GM18870 (cell line): ENCODE data around the gene RCL1.
"Not testable (repeated sequence)": the region's sequence is repeated elsewhere in the genome, so short reads cannot be mapped to it uniquely, and the experiment has no call there.

Source experiments
- ATAC-seq: cut with Tn5 transposase; IDR thresholded peaks from one replicate; pipeline ENCODE4 v1.9.1; 2021; ENCODE audit warnings: moderate library complexity; ENCODE audit not compliant: unreplicated experiment

The RCL1 gene

DNA sequence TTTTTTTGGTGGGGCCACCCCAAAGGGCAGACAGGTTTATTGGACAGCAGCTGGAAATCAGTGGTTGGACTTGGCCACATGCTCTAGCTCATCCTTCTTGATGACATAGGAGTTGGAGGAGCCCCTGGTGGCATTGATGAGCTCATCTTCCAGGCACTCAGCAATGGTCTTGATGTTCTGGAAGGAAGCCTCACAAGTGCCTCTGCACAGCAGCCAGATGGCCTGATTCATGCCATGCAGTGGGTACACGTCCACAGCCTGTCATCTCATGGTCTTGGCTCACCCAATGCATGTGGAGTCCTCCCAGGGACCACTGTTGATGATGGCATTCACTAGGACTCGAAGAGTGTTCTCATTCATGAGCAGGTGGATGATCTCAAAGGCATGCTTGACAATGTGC lies 11.3 kb upstream of the RCL1 start:
- no peak for ATAC-seq

DNA sequence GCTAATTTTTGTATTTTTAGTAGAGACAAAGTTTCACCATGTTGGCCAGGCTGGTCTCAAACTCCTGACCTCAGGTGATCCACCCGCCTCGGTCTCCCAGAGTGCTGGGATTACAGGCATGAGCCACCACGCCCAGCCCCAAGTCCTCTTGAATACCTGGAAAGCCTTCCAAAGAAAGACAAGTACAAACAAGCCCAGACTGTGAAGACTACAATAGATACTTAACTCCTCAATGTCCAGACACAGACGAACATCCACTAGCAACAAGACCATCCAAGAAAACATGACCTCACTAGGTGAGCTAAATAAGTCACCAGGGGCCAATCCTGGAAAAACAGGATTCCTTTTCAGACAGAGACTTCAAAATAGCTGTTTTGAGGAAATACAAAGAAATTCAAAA lies 9.6 kb upstream of the RCL1 start:
- not testable (repeated sequence) for ATAC-seq

DNA sequence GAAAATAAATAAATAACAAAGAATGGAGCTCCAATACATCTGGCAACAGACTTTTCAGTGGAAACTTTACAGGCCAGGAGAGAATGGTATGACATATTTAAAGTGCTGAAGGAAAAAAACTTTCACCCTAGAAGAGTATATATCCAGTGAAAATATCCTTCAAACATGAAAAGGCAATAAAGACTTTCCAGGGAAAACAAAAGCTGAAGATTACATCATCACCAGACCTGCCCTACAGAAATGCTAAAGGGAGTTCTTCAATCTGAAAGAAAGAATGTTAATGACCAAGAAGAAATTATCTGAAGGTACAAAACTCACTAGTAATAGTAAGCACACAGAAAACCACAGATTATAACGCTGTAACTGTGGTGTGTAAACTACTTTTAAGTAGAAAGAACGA lies 8.3 kb upstream of the RCL1 start:
- ATAC-seq, result no peak

DNA sequence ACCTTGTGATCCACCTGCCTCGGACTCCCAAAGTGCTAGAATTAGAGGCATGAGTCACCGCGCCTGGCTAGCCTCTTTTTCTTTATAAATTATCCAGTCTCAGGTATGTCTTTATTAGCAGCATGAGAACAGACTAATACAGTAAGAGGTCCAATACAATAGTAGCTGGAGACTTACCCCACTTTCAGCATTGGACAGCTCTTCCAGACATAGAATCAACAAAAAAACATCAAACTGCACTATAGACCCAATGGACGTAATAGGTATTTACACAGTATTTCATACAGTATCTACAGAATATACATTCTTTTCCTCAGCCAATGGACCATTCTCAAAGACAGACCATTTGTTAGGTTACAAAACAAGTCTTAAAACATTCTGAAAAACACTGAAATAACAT lies 6.1 kb upstream of the RCL1 start:
- no peak for ATAC-seq

DNA sequence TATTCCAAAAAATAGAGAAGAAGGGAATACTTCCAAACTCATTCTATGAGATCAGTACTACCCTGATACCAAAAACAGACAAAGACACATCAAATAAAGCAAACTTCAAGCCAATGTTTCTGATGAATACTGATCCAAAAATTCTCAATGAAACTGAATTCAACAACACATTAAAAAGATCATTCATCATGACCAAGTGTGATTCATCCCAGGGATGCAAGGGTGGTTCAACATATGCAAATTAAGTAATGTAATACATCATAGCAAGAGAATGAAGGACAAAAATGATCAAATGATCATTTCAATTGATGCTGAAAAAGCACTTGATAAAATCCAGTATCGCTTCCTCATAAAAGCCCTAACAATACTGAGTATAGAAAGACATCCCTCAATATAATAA lies 4.9 kb upstream of the RCL1 start:
- ATAC-seq, result no peak

DNA sequence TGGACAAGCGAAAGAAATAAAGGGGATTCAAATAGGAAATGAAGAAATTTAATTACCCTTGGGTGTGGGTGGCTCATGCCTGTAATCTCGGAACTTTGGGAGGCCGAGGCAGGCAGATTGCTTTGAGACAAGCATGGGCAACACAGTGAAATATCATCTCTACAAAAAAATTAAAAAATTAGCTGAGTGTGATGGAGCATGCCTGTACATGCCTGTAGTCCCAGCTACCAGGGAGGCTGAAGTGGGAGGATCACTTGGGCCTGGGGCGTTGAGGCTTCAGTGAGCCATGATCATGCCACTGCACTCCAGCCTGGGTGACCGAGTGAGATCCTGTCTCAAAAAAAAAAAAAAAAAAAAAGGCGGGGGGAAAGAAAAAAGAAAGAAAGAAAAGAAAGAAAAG lies 4.0 kb upstream of the RCL1 start:
- no peak for ATAC-seq

DNA sequence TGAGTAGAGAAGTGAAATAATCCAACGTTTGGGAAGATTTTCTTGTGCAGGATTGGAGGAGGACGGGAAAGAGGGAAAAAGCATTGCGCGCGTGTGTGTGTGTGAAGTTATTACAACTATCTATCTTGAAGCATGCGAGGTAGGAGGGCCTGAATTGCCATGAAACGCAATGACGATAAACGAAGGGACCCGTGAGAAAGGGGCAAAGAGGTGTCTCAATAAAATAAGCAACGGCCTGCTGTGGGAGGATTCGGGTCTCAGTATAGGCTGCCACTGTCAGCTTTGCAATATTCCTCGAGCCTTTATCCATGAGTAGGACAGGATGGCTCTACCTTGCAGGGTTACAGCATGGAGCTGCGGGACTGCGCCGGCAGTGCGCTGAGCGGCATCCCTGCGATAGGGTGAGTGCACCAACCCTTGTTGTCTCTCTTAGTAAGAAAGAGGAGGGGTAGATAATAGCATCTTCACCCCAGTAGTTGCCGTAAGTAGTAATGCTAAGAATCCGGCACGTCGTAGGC lies 631 bp upstream of the RCL1 start:
- peak; percentile 35 for ATAC-seq

DNA sequence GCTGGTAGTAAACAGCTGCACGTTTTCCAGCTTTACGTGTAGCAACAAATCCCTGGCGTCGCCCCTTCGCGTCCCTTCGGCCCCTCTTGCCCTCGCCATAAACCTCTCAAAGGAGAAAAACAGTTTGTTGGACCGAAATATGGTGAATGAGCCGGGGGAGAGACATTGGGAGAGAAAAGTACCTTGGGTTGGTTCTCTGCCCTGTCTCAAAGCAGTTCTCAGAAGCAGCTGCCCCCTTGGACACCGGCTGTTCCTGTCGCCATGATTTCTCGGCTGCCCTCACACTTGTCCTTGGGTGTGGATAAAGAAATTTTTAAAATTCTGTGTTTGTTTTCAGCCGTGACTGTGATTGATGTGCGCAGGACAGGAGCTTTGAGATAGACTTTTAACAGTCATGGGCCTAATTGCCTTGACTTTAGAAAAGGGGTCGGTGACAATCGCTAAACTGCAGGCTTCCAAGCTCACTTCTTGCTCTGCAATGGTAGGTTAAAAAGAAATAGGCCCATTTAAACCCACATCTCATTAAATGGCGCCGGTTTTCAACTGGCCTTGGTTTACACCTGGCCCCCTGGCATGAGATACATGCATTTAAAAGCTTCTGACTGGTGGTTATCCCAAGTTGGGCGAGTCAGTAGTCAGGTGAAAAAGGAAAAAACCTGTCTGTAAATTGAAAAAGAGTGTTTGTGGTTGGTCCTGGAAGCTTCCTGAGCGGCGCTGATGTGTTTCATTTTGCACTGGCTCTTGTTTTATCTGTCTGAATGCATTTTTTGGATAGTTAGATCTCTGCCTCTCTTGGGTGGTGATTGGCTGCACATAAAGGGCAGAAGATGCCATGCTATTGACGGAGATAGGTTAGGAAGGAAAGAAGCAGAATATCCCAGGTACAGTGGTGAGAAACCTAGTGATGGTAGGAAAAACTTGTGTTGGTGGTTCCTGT lies 983 bp downstream of the RCL1 start:
- no peak for ATAC-seq

DNA sequence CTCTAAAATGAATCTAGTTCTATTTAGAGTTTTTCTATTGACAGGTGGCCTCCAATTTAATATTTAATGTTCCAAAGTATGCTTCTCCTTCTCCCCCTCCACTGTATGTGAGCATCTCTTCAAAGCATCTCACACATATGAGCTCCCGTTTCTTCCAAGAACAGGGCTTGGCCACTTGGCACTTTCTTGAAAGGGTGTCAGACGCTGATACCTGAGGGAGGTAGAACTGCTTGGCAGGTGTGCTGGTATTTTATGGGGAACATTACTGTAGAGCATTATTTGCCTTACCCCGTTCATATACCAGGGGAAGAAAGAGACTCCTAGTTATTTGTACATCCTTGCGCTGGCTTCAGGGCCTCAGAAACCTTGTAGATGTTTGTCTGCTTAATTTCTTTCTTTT lies 1.9 kb downstream of the RCL1 start:
- no peak for ATAC-seq

DNA sequence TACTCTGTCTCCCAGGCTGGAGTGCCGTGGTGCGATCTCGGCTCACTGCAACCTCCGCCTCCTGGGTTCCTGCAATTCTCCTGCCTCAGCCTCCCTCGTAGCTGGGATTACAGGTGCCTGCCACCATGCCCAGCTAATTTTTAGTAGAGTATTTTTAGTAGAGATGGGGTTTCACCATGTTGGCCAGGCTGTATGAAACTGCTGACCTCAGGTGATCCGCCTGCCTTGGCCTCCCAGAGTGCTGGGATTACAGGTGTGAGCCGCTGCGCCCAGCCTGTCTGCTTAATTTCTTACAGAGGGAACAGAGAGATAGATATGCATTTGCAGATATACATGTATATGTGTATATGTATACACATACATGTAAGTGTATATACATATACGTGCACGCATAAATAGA lies 2.4 kb downstream of the RCL1 start:
- ATAC-seq, result not testable (repeated sequence)

DNA sequence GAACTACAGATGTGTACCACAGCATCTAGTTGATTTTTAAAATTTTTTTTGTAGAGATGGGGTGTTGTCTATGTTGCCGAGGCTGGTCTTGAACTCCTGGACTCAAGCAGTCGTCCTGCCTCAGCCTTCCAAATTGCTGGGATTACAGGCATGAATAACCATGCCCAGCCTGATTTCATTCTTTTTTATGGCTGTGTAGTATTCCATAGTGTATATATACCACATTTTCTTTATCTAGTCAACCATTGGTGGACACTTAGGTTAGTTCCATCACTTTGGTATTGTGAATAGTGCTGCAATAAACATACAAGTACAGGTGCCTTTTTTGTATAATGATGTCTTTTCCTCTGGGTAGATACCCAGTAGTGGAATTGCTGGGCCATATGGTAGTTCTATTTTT lies 3.8 kb downstream of the RCL1 start:
- no peak for ATAC-seq

DNA sequence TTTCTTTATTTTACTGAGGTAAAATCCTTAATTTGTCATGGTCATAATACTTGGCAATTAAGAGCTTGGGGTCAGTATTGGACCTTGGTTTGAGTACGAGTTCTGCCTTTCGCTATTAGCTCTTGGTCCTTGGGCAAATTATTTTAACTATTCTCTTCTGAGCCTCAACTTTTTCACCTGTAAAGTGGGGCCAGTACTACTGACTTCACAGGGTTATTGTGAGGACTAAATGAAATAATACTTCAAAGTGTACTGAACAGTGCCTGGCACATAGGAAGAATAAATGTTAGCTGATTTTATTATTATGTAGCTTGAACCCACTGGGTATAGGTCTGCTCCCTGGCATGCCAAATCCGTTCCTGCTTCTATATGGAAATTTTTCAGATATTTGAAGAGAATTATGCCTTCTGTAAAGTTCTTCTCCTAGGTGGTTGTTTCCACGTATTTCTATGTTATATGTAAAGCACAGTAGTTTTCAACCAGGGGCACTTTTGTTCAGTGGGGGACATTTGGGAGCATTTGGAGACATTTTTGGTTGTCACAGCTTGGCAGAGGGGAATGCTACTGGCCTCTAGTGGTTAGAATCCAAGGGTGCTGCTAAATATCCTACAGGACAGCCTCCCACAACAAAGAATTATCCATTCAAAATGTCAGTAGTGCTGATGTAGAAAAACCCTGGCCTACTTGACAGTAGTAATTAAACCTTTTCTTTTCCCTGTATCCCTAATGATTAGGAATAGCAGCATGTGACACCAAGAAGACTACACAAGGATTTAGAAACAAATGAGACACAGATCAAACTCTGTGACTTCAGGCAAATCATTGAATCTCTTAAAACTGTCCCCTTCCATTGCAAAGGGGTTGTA lies 4.5 kb downstream of the RCL1 start:
- ATAC-seq, result no peak

DNA sequence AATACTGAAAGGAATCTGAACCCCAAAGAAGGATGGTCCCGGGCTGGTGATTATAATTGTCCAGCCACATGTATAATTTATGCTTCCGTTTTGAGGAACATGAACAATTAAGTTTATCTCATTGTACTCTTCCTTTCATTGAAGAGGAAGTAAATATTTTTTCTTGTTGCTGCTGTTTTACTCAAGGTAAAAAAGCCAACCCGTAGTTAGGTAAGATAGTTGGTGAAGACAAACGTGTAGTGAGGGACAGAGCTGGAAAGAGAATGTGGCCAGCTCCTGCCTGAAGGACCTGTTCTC lies 5.1 kb downstream of the RCL1 start:
- no peak for ATAC-seq

DNA sequence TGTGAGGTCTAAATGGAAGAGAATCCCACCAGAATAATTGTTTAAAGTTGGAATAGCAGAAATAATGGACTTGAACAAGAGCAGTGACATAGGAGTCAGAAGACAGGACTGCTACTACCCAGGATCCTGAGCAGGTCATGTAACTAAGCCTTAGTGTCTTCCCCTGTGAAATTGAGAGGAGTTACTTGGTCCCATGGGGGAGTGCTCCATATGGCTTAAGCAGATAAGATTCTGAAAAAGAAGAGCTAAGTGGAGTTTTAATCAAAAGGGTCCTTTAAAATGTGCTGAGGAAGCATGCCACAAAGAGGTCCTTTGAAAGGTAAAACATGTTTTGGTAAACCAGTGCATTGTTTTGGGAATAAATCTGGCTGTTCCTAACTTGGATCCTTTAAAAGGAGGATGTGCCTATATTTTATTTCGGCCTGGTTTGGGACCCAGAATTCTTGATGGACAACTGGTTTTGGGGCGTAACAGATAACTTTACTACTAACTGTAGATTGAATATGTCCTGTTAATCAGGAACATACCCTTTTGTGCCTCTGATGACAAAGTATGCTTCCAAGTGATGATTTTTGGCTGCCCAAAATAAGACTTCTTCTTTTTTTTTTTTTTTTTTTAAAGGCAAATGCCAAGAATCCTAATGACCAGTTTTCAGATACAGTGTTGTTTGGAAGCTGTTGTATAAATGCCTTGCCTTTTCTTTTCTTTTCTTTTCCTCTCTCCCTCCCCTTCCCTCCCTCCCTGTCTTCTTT lies 5.7 kb downstream of the RCL1 start:
- ATAC-seq, result no peak

DNA sequence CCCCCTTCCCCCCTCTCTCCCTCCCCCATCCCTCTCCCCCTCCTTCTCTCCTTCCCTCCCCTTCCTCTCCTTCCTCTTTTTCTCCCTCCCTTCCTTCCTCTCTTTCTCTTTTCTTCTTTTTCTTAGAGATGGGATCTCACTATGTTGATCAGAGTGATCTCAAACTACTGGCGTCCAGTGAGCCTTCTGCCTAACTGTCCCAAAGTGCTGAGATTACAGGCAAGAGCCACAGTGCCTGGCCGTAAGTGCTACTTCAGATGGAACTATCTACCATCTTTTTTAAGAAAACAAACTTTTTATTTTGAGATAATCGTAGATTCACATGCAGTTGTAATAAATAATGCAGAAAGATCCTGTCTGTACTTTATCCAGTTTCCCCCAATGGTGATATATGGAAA lies 6.3 kb downstream of the RCL1 start:
- ATAC-seq, result no peak

DNA sequence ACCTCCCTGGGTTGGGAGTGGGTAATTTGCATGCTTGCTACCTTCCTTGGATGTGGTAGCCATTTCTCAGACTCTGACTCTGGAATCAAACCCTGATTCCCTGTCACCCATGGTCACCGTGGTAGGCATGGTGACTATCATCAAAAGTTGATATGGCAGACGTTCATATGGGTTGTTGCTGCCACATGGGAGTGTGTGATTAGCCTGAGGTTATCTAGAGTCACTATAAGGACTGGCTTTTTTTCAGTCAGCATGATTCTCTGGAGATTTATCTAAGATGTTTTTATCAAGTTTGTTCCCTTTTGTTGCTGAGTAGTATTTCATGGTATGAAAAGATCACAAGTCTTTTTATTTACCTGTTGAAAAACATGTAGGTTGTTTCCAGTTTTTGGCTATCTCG lies 7.0 kb downstream of the RCL1 start:
- no peak for ATAC-seq

DNA sequence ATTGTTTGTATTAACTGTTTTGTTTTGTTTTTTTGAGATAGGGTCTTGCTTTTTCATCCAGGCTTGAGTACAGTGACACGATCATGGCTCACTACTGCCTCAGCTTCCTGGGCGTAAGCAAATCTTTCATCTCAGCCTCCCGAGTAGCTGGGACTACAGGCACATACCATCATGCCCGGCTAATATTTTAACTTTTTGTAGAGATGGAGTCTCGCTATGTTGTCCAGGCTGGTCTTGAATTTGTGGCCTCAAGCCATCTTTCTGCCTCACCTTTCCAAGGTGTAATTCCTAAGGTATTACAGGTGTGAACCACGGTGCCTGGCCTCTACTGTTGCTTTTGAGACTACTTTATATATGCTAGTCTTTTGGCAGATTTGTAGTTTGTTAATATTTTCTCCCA lies 8.4 kb downstream of the RCL1 start:
- no peak for ATAC-seq

DNA sequence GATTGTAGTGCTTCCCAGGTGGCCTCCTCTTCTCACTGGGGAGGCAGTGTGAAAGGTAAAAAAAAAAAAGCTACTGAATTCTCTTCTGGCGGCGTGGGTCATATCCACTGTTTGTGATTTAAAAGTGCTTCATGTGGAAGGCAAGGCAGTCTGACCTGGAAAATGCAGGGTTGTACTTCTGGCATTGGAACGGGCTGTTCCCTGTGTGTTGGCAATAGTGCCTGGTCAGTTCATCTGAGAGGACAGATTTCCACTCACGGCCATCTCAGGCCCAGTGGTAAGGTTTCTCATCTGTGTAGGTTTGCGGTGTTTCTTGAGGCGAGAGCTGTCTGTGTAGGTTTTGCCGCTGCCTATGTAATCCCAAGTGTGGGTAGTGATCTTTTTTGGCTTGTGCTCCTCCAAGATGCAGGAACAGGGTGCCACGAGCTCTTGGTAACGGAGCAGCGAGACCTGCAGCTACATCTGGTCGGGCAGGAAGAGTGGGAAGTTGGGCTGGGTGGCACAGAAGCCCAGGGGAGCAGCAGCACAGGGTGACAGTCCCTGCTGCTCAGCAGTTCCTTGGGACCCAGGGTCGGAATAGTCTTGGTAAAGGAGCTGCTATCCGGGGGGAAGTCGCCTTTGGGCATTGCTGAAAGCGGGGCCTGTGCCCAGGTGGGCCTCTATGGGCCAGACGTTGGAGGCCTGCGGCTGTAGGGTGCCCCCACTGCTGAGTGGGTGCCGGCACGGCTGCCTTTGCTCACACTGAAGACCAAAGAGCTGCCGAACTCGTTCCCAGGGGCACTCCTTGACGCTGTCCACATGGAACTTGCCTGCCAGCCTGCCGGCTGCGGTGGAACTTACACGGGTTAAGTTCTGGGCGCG lies 11.2 kb downstream of the RCL1 start:
- no peak for ATAC-seq

DNA sequence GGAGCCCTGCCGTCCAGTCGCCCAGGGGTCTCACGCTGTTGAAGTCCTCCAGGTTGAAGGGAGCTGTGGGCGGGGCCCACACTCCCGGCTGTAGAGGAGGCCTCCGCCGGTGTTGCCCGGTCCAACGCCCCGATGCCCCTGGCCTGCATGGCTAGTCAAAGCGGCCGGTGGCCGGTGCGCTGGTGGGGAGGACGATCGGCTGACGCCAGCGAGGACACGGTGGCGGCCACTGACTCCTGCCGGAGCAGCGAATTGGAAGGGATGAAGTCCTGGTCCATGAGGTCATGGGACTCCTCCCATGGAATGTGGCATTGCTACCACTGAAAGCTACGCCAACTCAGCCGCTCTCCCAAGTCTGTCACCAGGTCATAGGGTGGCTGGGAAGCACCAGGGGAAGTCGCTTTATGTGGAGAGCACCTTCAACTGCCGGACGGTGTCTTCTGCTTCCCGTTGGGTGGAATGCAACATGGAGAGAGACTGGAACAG lies 11.8 kb downstream of the RCL1 start:
- no peak for ATAC-seq

DNA sequence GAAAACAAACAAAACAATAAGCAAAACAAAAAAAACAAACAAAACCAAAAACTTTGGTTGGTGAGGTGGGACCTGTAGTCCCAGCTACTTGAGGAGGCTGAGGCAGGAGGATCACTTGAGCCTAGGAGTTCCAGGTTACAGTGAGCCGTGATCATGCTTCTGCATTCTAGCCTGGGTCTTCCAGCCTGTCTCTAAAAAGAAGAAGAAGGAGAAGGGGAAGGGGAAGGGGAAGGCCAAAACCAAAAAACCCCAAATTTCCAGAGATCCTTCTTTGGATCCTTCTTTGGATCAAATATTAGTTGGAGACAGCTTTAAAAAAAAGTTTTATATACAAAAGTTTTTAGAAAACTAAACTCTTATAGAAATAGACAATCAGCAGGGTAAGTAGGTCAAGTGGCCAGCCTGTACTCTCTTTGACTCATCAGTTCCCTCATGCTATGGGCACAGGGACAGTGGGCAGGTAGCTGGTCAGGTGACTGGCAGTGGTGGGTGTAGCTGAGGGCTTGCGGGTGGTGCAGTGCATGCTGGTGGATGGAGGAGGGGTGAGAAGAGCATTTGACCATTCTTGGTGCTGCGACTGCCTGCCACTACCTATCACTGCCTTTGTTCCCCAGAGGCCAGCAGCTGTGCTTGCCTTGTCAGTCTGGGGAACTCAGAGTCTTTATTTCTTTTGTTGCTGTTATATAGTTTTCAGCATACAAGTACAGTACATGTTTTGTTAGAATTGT lies 12.6 kb downstream of the RCL1 start:
- ATAC-seq, result no peak
